Inferior parietal cortex (tissue), 1 donor: ENCODE results near the gene TNNT3.
"Not testable (repeated sequence)": the region's sequence is repeated elsewhere in the genome, so short reads cannot be mapped to it uniquely, and the experiment has no call there.

Experiments used
- DNase-seq: peaks from one replicate; pipeline ENCODE4 v3.0.0-alpha.2; 2016; ENCODE audit errors: extremely low spot score

The TNNT3 gene

GRCh38 chr11:1919391-1920127 lies at the start of gene TNNT3:
Gene TNNT3, plus strand, starts transcription at chr11:1919703. Its CDS starts 3,172 bp downstream, at chr11:1922875.
- no peak for DNase-seq

- no peak for DNase-seq
Observed at GRCh38 chr11:1870326-1870696, 49.2 kb upstream of the TNNT3 start.

- DNase-seq = no peak
Observed at GRCh38 chr11:1870721-1871466, 48.6 kb upstream of the TNNT3 start.

- no peak for DNase-seq
Observed at GRCh38 chr11:1871531-1871930, 48.0 kb upstream of the TNNT3 start.

- no peak for DNase-seq
Observed at GRCh38 chr11:1872267-1872985, 47.1 kb upstream of the TNNT3 start.

- no peak for DNase-seq
Observed at GRCh38 chr11:1873048-1873812, 46.3 kb upstream of the TNNT3 start.

- DNase-seq = not testable (repeated sequence)
Observed at GRCh38 chr11:1873813-1874150, 45.7 kb upstream of the TNNT3 start.

GRCh38 chr11:1874441-1875092 lies 44.9 kb upstream of the TNNT3 start:
- DNase-seq = not testable (repeated sequence)

GRCh38 chr11:1875093-1875850 lies 44.2 kb upstream of the TNNT3 start:
- no peak for DNase-seq

- DNase-seq = not testable (repeated sequence)
Observed at GRCh38 chr11:1875851-1876301, 43.6 kb upstream of the TNNT3 start.

DNA sequence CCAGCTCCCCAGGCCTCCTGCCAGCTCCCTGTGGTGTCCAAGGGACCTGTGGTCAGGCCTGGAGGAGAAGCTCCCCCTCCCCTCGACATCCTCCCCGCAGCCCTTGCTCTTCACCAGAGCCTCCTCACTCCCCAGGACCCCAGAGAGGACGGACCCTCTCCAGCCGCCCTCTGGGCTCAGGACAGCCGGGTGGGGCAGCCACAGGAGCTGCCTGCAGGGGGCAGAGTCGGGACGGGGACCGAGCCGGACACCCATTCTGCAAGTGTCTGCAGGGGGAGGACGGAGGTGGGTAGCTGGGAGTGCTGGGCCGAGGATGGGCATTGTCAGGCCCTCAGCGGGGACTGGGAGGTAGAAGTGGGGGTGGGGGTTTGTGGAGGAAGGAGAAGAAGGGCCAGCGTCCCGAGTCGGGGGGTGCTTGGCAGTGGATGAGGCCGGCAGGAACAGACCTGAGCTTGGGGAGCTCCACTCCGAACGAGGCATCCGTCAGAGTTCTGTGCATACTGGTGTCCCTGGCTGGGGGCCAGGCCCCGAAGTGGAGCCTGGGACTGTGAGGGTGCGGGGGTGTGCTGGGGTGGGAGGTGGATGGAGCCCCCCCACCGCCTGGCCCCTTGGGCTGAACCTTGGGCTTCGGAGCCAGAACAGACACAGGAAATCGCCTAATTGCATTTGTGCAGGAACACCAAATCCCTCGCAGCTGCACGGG lies 43.0 kb upstream of the TNNT3 start:
- no peak for DNase-seq

DNA sequence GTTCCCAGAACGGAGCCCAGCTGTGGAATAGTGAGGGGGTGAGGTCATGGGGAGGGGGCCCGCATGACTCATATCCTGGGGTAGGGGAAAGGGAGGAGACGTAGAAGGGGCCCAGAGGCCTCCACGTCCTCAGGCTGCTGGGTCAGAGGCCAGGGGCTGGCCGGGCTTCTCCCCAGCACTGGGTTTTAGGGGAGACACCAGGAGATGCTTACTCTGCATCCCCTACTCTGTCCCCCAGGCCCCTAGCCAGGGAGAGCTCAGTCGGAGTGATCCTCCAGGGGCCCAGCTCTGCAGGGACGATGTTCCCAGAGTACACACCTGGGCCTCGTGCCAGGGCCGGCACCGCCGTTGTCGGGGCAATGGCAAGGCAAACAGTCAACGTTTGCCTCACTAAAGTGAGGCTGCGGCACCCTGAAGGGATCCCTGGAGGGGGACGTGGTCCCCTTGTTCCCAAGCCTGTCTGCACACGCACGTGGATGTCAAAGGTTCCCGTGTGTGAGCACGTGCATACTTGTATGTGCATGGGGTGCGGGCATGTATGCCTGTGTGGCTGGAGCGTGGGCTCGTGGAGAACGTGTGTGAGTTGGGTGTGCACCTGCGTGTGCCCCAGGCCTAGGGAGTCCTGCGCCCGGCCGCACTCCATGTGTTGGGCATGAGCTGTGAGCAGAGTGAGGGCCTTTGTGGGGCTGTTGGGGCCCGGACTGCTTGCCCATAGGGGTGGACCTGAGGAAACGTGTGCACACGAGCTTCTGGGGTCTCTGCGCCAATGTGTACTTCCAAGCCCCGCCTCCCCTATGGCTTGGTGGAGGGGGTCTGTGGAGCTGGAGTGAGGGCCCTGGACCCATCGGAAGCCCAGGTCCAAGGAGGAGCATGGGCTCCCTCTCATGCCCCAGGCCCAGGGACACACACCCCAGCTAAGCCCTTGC lies 42.0 kb upstream of the TNNT3 start:
- no peak for DNase-seq

- no peak for DNase-seq
Observed at GRCh38 chr11:1878137-1879031, 41.1 kb upstream of the TNNT3 start.

DNA sequence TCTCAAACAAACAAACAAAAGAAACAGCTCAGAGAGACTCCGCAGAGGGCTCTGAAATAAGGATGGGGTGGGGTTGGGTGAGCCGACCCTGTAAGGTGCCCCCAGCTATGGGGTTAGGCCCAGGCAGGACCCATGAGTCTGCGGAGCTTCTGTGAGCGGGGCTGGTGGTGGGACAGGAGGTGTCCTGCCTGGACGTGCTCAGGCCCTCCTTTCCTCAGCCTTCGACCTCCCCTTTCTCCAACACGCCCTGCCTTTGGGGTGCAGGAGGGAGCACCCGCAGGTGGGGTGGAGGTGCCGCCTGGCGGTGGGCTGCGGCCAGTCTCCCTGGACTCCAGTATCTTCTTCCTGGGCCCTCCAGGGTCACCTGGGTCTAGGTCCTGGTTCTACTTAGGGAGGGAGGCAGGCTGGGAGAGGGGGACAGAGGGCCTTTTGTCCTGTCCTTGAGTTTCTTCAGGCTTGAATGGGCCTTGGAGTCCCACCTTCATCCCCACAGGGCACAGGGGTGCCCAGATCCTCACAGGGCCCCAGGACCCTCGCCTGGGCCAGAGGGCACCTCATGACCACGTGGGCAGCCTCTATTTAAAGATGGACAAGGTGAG lies 40.1 kb upstream of the TNNT3 start:
- no peak for DNase-seq

GRCh38 chr11:1879941-1880720 lies 39.4 kb upstream of the TNNT3 start:
- no peak for DNase-seq

DNA sequence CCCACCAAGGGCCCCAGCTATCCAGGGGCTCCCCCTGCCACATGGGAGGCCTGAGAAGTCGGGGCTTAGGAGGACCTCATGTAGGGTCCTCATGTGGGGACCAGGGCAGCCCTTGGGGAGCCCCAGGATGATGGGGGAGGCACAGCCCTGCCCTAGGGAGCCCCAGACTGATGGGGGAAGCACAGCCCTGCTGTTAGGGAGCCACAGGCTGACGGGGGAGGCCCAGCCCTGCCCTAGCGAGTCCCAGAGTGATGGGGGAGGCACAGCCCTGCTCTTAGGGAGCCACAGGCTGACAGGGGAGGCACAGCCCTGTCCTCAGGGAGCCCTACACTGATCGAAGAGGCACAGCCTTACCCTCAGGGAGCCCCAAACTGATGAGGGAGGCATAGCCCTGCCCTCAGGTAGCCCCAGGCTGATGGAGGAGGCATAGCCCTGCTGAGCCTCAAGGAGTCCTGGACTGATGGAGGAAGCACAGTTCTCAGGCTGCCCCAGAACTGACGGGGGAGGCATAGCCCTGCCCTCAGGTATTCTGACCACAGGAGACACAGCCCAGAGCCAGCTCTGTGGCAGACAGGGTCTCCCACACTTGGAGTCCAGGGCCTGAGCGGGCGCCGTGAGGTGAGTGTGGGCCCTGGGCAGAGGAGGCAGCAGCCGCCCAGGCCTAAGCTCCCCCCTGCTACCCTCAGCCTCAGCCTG lies 38.6 kb upstream of the TNNT3 start:
- no peak for DNase-seq
